KMS-11 (cell line): ENCODE results near the gene C10orf105.

Source experiments
- H2AFZ ChIP-seq: fragments of 200-600 bp; sonication (generic); 2 replicates; pipeline ENCODE4 v1.6.1; 2016; ENCODE audit warnings: antibody characterized with exemption, mixed run types, low read depth
- H3K27ac ChIP-seq: fragments of 200-600 bp; sonication (generic); 2 replicates; pipeline ENCODE4 v1.6.1; 2016; ENCODE audit warnings: mild to moderate bottlenecking, mixed run types
- H3K27me3 ChIP-seq: fragments of 200-600 bp; sonication (generic); 2 replicates; pipeline ENCODE4 v1.6.1; 2017; ENCODE audit warnings: mild to moderate bottlenecking, low read depth, mixed run types, moderate library complexity; ENCODE audit not compliant: insufficient read depth
- H3K36me3 ChIP-seq: fragments of 200-600 bp; sonication (generic); 2 replicates; pipeline ENCODE4 v1.6.1; 2017; ENCODE audit warnings: mild to moderate bottlenecking, mixed run types; ENCODE audit not compliant: insufficient read depth
- H3K4me1 ChIP-seq: fragments of 200-600 bp; sonication (generic); 2 replicates; pipeline ENCODE4 v1.6.1; 2016; ENCODE audit warnings: mild to moderate bottlenecking, low read depth, mixed run types; ENCODE audit not compliant: poor library complexity, severe bottlenecking
- H3K4me2 ChIP-seq: fragments of 200-600 bp; sonication (generic); 2 replicates; pipeline ENCODE4 v1.7.0; 2016; ENCODE audit warnings: mild to moderate bottlenecking, mixed run types
- H3K4me3 ChIP-seq: fragments of 200-600 bp; sonication (generic); IDR thresholded peaks from 2 replicates; pipeline ENCODE4 v1.6.1; 2017; ENCODE audit warnings: low read depth, low read length, mixed read lengths; ENCODE audit not compliant: insufficient read depth
- H3K79me2 ChIP-seq: fragments of 200-600 bp; sonication (generic); 2 replicates; pipeline ENCODE4 v1.6.1; 2016; ENCODE audit warnings: low read depth, mixed run types; ENCODE audit not compliant: insufficient read depth
- H3K9ac ChIP-seq: fragments of 200-600 bp; sonication (generic); 2 replicates; pipeline ENCODE4 v1.6.1; 2016; ENCODE audit warnings: mild to moderate bottlenecking, mixed run types
- H4K20me1 ChIP-seq: fragments of 200-600 bp; sonication (generic); 2 replicates; pipeline ENCODE4 v1.6.1; 2016; ENCODE audit warnings: mild to moderate bottlenecking, mixed run types; ENCODE audit not compliant: insufficient read depth
- TF ChIP-seq, protein P1 (sequence below): fragments of 200-600 bp; sonication (generic); conservative IDR thresholded peaks from 2 replicates; pipeline ENCODE4 v1.6.1; 2017; ENCODE audit warnings: low read depth, mild to moderate bottlenecking, antibody characterized with exemption, low read length, moderate library complexity, mixed read lengths

C10orf105 gene

GRCh38 chr10:71719464-71720201 is at the start of gene C10orf105:
Gene C10orf105 (minus strand): TSS chr10:71719778. CDS start chr10:71716337, 3,441 bp downstream.
- Histone ChIP-seq H3K4me1 (no peaks in the 10 kb centered on the region), H3K27ac (no peak within 1 kb of the TSS), H3K9ac (no peak within 1 kb of the TSS)

GRCh38 chr10:71767420-71768035 is 48.0 kb upstream of the C10orf105 start:
- no peaks in the 10 kb centered on the region for H3K36me3 ChIP-seq
- TF ChIP-seq, protein P1, sequence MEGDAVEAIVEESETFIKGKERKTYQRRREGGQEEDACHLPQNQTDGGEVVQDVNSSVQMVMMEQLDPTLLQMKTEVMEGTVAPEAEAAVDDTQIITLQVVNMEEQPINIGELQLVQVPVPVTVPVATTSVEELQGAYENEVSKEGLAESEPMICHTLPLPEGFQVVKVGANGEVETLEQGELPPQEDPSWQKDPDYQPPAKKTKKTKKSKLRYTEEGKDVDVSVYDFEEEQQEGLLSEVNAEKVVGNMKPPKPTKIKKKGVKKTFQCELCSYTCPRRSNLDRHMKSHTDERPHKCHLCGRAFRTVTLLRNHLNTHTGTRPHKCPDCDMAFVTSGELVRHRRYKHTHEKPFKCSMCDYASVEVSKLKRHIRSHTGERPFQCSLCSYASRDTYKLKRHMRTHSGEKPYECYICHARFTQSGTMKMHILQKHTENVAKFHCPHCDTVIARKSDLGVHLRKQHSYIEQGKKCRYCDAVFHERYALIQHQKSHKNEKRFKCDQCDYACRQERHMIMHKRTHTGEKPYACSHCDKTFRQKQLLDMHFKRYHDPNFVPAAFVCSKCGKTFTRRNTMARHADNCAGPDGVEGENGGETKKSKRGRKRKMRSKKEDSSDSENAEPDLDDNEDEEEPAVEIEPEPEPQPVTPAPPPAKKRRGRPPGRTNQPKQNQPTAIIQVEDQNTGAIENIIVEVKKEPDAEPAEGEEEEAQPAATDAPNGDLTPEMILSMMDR: no peak

More at GRCh38 chr10:71719464-71720201, at the start of gene C10orf105:
- Histone ChIP-seq H3K4me2 (no peak within 1 kb of the TSS), H3K36me3 (no peaks in the 10 kb centered on the region), H3K27me3 (peaks cover 25% of the 10 kb centered on the region; the same call in 1 of the 2 replicates), H3K4me3 (no peak within 1 kb of the TSS), H3K79me2 (no peaks in the 10 kb centered on the region), H4K20me1 (no peaks in the 10 kb centered on the region), H2AFZ (no peak within 1 kb of the TSS)
- TF ChIP-seq, protein P1: no peak

GRCh38 chr10:71766717-71767419 is 47.3 kb upstream of the C10orf105 start:
- no peaks in the 10 kb centered on the region for H3K79me2 ChIP-seq
- H3K4me3 ChIP-seq: no peak overlapping the region
- H3K27me3 ChIP-seq: peaks cover 20% of the 10 kb centered on the region; the same call in 1 of the 2 replicates
- no peak overlapping the region for H3K27ac ChIP-seq
- H3K4me1 ChIP-seq: peaks cover 6% of the 10 kb centered on the region
- H3K4me2 ChIP-seq: no peak overlapping the region
- H2AFZ ChIP-seq: no peak overlapping the region
- no peaks in the 10 kb centered on the region for H4K20me1 ChIP-seq
- TF ChIP-seq, protein P1: no peak
- no peak overlapping the region for H3K9ac ChIP-seq
- no peaks in the 10 kb centered on the region for H3K36me3 ChIP-seq

More at GRCh38 chr10:71767420-71768035, 48.0 kb upstream of the C10orf105 start:
- no peak overlapping the region for H3K27ac ChIP-seq
- H2AFZ ChIP-seq: no peak overlapping the region
- H4K20me1 ChIP-seq: no peaks in the 10 kb centered on the region
- no peak overlapping the region for H3K4me3 ChIP-seq
- peaks cover 18% of the 10 kb centered on the region; the same call in 1 of the 2 replicates for H3K27me3 ChIP-seq
- H3K4me2 ChIP-seq: no peak overlapping the region
- H3K79me2 ChIP-seq: no peaks in the 10 kb centered on the region
- no peak overlapping the region for H3K9ac ChIP-seq
- peaks cover 6% of the 10 kb centered on the region for H3K4me1 ChIP-seq

DNA sequence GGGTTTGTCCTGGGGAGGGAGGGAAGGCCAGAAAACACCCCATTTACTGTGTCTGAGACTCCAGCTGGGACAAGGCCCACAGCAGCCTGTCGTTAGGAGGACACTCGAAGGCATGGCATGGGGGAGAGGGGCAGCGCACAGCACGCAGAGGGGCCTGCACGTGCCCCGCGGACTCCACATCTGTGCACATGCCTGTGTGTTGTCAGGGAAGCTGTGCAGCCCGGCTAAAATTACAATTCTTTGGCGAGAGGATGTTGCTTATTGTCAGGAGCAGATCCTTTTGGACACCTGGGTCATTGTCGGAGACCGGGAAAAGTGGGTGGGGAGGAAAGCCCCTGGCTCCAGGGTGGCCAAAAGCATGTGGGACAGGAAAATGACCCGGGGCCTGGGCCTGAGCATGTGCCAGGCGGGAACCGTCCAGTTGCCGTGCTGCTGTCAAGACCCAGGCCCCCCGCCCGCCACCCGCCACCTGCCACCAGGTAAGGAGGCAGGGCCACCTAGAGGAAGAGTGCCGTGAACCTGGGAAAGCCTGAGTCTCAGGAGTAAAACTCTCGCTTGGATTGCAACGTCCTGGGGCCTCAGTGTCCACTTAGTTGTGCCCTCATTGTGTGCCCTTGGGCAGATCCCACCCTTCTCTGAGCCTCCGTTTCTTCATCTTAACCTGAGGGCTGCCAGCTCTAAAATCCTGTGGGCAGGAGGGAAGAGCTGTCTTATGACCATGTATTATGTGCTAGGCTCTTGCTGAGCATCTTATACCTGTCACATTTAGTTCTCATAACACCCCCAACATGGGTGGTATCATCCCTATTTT is 46.5 kb upstream of the C10orf105 start:
- H3K4me2 ChIP-seq: no peak overlapping the region
- H3K27ac ChIP-seq: no peak overlapping the region
- no peaks in the 10 kb centered on the region for H3K79me2 ChIP-seq
- peaks cover 20% of the 10 kb centered on the region; the same call in 1 of the 2 replicates for H3K27me3 ChIP-seq
- peaks cover 6% of the 10 kb centered on the region for H3K4me1 ChIP-seq
- no peak overlapping the region for H3K9ac ChIP-seq
- TF ChIP-seq, protein P1: no peak
- no peak overlapping the region for H2AFZ ChIP-seq
- H4K20me1 ChIP-seq: no peaks in the 10 kb centered on the region
- no peaks in the 10 kb centered on the region for H3K36me3 ChIP-seq
- H3K4me3 ChIP-seq: no peak overlapping the region
